ENCODE measurements around the gene CD5L.

The CD5L gene

GRCh38 chr1:157806431-157807149 is 35.0 kb downstream of the CD5L start:
- no peak for DNase-seq

GRCh38 chr1:157803851-157804250 is 37.8 kb downstream of the CD5L start:
- DNase-seq: no peak

GRCh38 chr1:157799996-157800395 is 41.6 kb downstream of the CD5L start:
- DNase-seq: no peak

GRCh38 chr1:157798211-157798610 is 43.4 kb downstream of the CD5L start:
- DNase-seq: no peak

GRCh38 chr1:157785248-157785647 is 56.4 kb downstream of the CD5L start:
- no peak for DNase-seq

- DNase-seq: no peak
Measured at GRCh38 chr1:157784801-157785200, 56.8 kb downstream of the CD5L start.

GRCh38 chr1:157782931-157783330 is 58.7 kb downstream of the CD5L start:
- no peak for DNase-seq

GRCh38 chr1:157781048-157781447 is 60.6 kb downstream of the CD5L start:
- no peak for DNase-seq

Data from Kasumi-1 (cell line).